GM12878 (cell line): ENCODE data around the gene LRRC3C. TPM values are rescaled to one million over a fixed set of nuclear protein-coding genes. Genes with fewer than 3 reads are reported as not detected.

Source experiments
- ATF3 ChIP-seq: IDR thresholded peaks from 2 replicates; pipeline ENCODE4 v1.6.1; 2011; ENCODE audit warnings: low read depth, mild to moderate bottlenecking, low read length, moderate library complexity, borderline replicate concordance; ENCODE audit errors: extremely low read depth
- CTCF ChIP-seq, 3 experiments: IDR thresholded peaks in 2 of 3; conservative IDR thresholded peaks in 1 of 3; 2 replicates each; pipeline ENCODE4 v1.5.1; 2011; ENCODE audit warnings: low read depth in 3 of 3, low read length in 3 of 3, mild to moderate bottlenecking in 3 of 3, control low read depth in 2 of 3, moderate library complexity in 2 of 3, inconsistent platforms in 1 of 3, mixed read lengths in 1 of 3; ENCODE audit not compliant: control insufficient read depth in 2 of 3, insufficient read depth in 1 of 3; ENCODE audit errors: extremely low read depth in 1 of 3
- E2F8 ChIP-seq: fragments of 450-650 bp; IDR thresholded peaks from 2 replicates; pipeline ENCODE4 v1.6.1; 2018; ENCODE audit warnings: mild to moderate bottlenecking, low read depth, moderate library complexity; ENCODE audit not compliant: partially characterized antibody
- ESRRA ChIP-seq: IDR thresholded peaks from 2 replicates; pipeline ENCODE4 v1.6.1; 2012; ENCODE audit warnings: mild to moderate bottlenecking, low read length, improper control_type of control experiment
- EZH2 ChIP-seq: IDR thresholded peaks from 2 replicates; pipeline ENCODE4 v1.6.1; 2012; ENCODE audit warnings: low read depth, mild to moderate bottlenecking, control low read depth, inconsistent platforms, low read length, borderline replicate concordance; ENCODE audit not compliant: control insufficient read depth
- FOXM1 ChIP-seq: IDR thresholded peaks from 2 replicates; pipeline ENCODE4 v1.6.1; 2012; ENCODE audit warnings: low read depth, mild to moderate bottlenecking, inconsistent platforms, low read length, moderate library complexity
- MEF2B ChIP-seq: fragments of 450-650 bp; IDR thresholded peaks from 2 replicates; pipeline ENCODE4 v1.6.1; 2018; ENCODE audit warnings: mild to moderate bottlenecking, moderate library complexity; ENCODE audit not compliant: partially characterized antibody, poor library complexity, severe bottlenecking
- MLLT1 ChIP-seq: fragments of 450-650 bp; IDR thresholded peaks from 2 replicates; pipeline ENCODE4 v1.6.1; 2016; ENCODE audit warnings: mild to moderate bottlenecking
- MTA3 ChIP-seq: IDR thresholded peaks from 2 replicates; pipeline ENCODE4 v1.6.1; 2012; ENCODE audit warnings: low read length, inconsistent platforms, borderline replicate concordance
- RAD51 ChIP-seq: fragments of 450-650 bp; IDR thresholded peaks from 2 replicates; pipeline ENCODE4 v1.6.1; 2016; ENCODE audit warnings: moderate library complexity, mild to moderate bottlenecking, inconsistent platforms
- SMARCA5 ChIP-seq: fragments of 450-650 bp; IDR thresholded peaks from 2 replicates; pipeline ENCODE4 v1.6.1; 2017; ENCODE audit warnings: mild to moderate bottlenecking
- SMC3 ChIP-seq: IDR thresholded peaks from 2 replicates; pipeline ENCODE4 v1.6.1; 2011; ENCODE audit warnings: low read length, improper control_type of control experiment, borderline replicate concordance
- TAF1 ChIP-seq: IDR thresholded peaks from 2 replicates; pipeline ENCODE4 v1.6.1; 2011; ENCODE audit warnings: mild to moderate bottlenecking, low read depth, low read length, borderline replicate concordance
- ZNF592 ChIP-seq: fragments of 450-650 bp; IDR thresholded peaks from 2 replicates; pipeline ENCODE4 v1.6.1; 2017; ENCODE audit warnings: mild to moderate bottlenecking, moderate library complexity
- polyA plus RNA-seq, 11 experiments: library from polyadenylated mRNA; depleted of rRNA in 4 of 11; unstranded in 6 of 11; stranded (reverse) in 5 of 11; fragments of >200 nt; fragmentation: Nextera tagmentation in 4 of 11; fragmentation: Illumina TruSeq in 1 of 11; extraction: Ambion mirVana in 4 of 11; extraction: Trizol in 1 of 11; gene quantifications; 1 replicate in 1 of 11; 2 replicates in 10 of 11; pipeline versions ENCODE4 v1.2.1 to v1.2.3, GENCODE V29; 2011 to 2016; ENCODE audit warnings: inconsistent platforms in 2 of 11, missing spikeins in 2 of 11, low read depth in 1 of 11
- total RNA-seq, 4 experiments: library from RNA; depleted of rRNA in 3 of 4; stranded (reverse); fragments of >200 nt in 3 of 4; fragmentation: Illumina TruSeq in 1 of 4; extraction: Trizol in 1 of 4; gene quantifications; 2 replicates each; pipeline versions ENCODE4 v1.2.1 to v1.2.3, GENCODE V29; 2013 to 2021
- TF ChIP-seq, protein P1 (sequence below): IDR thresholded peaks from 2 replicates; pipeline ENCODE4 v1.6.1; 2011; ENCODE audit warnings: mild to moderate bottlenecking, low read depth, low read length, moderate library complexity; ENCODE audit not compliant: insufficient replicate concordance

The LRRC3C gene
- total and polyA plus RNA-seq, 10 of the 15 experiments (the other 5 are each of a cell fraction or from before 2014, with no cell fraction given) = not detected

DNA sequence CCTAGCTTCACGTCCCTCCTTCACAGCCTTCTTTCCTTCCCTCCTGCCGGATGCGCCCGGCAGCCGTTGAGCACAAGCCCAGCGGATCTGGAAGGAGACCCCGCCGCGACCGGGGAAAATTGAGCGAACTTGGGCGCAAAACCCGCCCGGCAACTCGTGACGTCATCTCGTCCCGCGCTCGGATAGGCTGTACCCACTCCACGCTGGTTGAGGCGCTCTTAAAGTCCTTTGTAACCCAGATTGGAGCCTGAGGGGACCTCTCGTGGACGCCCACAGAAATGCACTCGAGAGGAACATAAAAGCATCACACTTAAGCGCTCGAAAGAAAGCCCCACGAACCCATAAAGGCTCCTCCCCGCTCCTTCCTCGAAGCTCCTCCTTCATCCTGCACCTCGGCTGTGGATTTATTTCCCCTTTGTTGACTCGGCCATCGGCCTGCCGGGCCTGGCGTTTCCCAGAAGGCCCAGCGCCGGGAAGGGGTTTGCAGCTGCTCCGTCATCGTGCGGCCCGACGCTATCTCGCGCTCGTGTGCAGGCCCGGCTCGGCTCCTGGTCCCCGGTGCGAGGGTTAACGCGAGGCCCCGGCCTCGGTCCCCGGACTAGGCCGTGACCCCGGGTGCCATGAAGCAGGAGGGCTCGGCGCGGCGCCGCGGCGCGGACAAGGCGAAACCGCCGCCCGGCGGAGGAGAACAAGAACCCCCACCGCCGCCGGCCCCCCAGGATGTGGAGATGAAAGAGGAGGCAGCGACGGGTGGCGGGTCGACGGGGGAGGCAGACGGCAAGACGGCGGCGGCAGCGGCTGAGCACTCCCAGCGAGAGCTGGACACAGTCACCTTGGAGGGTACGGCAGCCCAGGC, 53.0 kb downstream of the LRRC3C start, which contains the start of gene PSMD3 (continued):
- TF ChIP-seq ZNF592 = no peak
- TF ChIP-seq FOXM1 = peak; percentile 79; the same call in 1 of the 2 replicates
- TF ChIP-seq MLLT1 = peak; percentile 100
- TF ChIP-seq E2F8 = peak; percentile 72
- TF ChIP-seq ESRRA = no peak
- TF ChIP-seq SMARCA5 = peak; percentile 91
- TF ChIP-seq, protein P1, sequence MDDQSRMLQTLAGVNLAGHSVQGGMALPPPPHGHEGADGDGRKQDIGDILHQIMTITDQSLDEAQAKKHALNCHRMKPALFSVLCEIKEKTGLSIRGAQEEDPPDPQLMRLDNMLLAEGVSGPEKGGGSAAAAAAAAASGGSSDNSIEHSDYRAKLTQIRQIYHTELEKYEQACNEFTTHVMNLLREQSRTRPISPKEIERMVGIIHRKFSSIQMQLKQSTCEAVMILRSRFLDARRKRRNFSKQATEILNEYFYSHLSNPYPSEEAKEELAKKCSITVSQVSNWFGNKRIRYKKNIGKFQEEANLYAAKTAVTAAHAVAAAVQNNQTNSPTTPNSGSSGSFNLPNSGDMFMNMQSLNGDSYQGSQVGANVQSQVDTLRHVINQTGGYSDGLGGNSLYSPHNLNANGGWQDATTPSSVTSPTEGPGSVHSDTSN = no peak
- TF ChIP-seq SMC3 = peak; percentile 91
- no peak for TF ChIP-seq EZH2
- TF ChIP-seq CTCF (IDR thresholded peaks at IDR 0.05 in 2 of 3, conservative IDR thresholded peaks at IDR 0.05 in 1 of 3; ENCODE audit: control insufficient read depth in 2 of 3, extremely low read depth in 1 of 3, insufficient read depth in 1 of 3, low read depth in 3 of 3, low read length in 3 of 3) = peak; percentile 80 to 97 (median 92)
- TF ChIP-seq MTA3 = no peak
- TF ChIP-seq MEF2B = peak; percentile 31
- TF ChIP-seq ATF3 = no peak
- TF ChIP-seq RAD51 = peak; percentile 91
- TF ChIP-seq TAF1 = peak; percentile 94
